T-helper 2 cell (primary cell): ENCODE results near the gene INSM2.

ENCODE experiments used
- DNase-seq, 5 experiments: peaks; one replicate each; pipeline versions ENCODE4 v3.0.0 to v3.0.0-alpha.2; 2012 to 2022
- total RNA-seq, 2 donors: gene quantifications; one replicate each; lab custom pipeline; 2026; lab: John Stamatoyannopoulos, UW

The INSM2 gene, protein sequence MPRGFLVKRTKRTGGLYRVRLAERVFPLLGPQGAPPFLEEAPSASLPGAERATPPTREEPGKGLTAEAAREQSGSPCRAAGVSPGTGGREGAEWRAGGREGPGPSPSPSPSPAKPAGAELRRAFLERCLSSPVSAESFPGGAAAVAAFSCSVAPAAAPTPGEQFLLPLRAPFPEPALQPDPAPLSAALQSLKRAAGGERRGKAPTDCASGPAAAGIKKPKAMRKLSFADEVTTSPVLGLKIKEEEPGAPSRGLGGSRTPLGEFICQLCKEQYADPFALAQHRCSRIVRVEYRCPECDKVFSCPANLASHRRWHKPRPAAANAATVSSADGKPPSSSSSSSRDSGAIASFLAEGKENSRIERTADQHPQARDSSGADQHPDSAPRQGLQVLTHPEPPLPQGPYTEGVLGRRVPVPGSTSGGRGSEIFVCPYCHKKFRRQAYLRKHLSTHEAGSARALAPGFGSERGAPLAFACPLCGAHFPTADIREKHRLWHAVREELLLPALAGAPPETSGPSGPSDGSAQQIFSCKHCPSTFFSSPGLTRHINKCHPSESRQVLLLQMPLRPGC
- 0 reads per million in 2 donors for total RNA-seq

DNA sequence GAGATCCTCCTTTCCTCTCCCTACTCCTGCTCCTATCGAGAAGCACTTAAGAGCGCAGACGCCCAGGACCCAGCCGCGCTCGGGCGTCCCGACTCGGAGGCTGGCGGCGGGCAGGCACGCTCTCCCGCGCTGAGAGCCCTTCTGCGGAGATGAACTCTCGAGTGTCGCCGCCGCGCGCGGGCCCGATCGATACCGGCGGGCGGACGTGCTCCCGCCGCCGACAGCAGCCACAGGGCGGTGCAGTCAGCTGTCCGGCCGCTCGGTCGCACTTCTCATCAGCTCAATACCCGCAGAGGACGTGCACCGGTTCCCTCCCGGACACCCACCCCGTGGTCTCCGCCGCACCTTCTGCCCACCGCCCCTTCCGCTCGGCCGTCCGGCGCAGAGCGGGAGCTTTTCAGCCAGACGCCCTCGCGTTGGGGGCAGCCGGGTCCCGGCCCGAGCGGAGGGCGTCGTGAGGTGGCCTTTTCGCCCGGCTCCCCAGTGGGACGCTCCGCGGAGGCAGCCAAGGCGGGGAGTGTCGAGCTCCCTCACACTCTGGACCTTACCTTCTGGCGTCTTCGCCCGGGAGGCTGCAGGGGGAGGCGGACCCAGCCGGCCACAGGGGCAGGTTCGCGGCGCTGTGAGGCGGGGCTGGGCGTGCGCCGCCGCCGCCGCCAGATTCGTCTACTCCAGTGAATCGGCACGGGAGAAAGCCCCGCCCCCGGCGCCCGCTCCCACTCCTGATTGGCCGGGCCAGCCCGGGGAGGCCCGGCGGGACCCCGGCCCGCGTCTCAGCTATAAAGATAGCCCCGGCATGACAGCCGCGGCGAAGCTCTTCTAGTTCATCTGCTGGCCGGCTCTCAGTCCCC lies at the start of gene INSM2:
INSM2 (plus strand) TSS at position 808 of the 851 bp plus-strand sequence. CDS start 89 bp downstream, outside the sequence.
- DNase-seq: peak; percentile 8 to 59 (median 33)

DNA sequence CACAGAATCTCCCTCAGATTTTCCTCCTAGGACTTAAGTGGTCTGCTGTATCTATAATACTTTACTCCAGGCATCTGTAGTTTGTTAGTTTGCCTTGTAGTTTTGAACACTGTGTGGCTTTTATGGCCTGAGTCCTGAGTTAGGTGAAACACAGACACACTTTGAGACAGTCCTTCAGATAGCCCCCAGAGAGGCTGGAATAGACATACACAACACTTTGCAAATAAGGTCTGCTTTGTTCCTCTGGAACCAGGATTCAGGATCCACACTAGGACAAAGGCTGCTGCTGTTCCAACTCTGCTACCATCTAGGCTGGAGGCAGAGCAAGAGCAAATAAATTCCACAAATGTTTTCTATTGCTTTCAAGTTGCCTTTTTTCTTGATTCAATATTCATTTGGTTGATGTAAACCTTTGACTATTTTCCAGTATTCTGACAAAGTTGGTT lies 41.4 kb upstream of the INSM2 start:
- DNase-seq: no peak

DNA sequence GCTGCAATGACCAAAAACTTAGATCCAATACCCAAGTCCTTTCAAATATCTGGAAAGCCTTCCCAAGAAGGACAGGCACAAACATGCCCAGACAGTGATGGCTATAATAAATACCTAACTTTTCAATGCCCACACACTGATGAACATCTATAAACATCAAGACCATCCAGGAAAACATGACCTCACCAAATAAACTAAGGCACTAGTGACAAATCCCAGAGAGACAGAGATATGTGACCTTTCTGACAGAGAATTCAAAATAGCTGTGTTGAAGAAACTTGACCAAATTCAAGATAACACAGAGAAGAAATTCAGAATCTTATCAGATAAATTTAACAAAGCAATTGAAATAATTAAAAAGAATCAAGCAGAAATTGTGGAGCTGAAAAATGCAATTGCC lies 38.7 kb upstream of the INSM2 start:
- DNase-seq: no peak

DNA sequence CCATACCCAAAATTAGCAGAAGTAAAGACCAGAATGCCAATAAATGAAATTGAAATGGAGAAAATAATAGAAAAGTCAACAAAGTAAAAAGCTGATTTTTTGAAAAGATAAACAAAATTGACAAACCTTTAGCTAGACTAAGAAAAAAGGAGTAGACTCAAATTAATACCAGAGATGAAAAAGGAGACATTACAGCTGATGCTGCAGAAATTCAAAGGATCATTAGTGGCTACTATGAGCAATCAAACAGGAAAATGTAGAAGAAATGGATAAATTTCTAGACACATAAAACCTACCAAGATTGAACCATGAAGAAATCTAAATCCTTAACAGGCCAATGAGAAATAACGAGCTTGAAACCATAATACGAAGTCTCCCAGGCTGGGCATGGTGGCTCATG lies 34.8 kb upstream of the INSM2 start:
- no peak for DNase-seq

DNA sequence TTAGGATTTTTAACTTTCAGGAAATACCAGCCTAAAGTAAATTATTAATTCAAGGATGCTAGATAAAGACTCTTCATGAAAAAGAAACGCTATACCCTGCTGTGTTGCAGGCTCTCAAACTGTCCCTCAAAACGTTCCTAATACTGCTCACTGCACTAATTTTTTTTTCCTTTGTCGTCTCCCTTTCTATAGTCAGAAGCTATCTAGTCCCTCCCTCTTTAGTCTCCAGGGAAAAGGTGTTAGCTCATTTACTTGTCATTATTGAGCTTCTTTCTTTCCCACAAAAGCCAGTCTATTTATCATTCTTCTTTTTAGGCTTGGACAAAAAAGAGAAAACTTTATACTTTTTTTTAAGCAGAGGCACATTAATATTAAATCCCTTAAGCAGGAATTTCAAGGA lies 30.3 kb upstream of the INSM2 start:
- DNase-seq: no peak

DNA sequence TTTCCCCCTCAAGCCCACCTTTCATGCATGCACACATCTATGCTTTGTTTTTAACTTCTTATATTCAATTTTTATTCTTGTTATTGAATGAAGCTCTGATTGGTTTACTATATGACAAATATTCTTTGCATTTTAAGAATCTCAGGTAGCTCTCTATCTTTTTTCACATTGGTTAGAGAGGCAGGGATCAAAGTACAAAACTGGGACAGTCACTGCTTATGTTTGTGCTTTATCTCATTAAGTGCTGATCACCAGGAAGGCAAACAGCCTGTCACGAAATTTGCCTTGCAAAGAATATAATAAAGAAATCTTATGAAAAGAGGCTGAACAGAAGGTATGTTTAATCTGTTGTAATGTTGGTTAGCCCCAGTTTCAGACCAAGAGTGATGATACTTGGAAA lies 29.7 kb upstream of the INSM2 start:
- no peak for DNase-seq

DNA sequence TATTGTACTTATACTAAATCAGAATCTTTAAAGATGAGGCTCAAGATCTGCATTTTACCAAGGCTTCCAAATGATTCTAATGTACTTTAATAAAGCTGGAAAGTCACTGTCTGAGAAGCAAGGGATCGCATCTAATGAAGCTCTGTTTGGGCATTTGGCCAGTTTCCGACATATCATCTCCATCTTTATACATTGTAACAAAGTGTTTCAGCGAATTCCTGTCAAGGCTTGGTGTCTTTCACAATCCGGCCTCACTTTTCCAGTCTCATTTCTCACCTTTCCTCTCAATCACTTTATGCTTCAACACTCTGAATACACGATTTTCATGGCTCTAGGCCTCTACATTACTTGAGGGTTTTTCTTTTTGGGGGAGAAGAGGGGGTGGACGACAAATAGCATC lies 27.5 kb upstream of the INSM2 start:
- DNase-seq: no peak

DNA sequence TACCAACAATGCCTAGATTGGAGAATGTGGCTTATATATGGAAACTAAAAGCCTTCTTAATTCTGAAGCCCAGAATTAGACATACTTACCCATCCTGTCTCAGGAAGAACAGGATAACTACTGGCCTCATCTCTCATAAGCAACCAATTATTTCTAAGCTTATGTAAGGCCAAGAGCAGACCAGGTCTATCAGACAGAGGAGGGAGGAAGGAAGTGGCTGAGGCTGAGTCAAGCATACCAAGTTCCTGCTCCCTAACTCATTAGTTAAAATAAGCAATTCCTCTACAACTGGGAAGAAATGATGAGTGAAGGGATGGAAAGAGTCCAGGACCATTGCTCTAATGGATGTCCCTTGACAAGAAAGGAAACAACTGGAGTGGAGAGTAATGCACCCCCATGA lies 27.0 kb upstream of the INSM2 start:
- no peak for DNase-seq

DNA sequence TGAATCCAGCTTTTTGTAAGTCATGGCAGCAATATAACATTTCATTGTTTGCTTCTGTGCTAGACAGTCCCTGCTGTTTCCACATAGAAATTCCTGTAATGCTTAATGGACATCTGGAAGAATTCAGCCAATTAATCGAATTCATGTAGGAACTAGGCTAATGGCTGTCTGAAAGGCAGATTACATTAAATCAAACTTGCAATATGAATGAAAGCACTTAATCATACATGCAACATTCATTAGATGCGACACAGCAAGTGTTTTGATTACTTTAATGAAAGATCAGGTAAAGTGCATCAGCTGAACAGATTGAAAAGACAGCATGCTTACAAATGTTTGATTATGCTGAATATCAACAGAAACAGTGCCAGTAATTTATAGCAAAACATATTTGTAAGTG lies 24.1 kb upstream of the INSM2 start:
- no peak for DNase-seq

DNA sequence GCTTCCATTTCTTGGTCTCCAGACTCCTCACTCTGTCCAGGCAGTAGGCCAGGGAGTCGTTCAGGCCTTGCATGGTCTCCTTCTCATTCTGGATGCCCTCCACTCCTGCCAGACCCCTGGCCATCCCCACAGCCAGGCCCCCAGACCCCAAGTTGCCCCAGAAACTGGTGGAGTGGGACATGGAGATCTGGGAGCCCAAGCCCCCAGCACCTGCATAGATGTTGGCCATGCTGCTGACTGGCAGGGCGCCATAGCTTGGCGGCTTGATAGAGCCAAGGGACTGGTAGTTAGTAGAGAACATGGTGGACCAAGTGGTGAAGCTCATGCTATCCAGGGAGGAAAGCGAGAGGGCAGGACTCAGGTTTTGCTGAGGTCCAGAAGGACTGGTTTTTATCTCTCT lies 21.2 kb upstream of the INSM2 start:
- DNase-seq: no peak

DNA sequence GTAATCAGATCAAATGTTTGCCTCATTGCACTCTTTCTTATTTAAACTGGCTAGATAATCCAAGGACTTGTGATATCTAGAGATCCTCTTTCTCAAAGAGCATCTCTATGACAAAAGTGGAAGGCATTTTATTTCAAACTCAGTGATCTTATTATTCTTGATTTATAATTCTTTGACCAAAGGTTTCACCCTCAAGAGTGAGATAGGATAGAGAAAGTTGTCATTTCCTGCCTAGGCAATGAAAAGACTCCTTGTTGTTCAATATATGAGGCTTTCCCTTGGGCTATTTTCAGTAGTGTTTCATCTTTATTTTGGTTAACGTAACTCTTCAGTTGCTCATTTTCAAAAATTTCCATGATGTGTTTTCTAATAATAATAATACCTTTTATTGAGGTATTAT lies 18.0 kb upstream of the INSM2 start:
- DNase-seq: no peak

DNA sequence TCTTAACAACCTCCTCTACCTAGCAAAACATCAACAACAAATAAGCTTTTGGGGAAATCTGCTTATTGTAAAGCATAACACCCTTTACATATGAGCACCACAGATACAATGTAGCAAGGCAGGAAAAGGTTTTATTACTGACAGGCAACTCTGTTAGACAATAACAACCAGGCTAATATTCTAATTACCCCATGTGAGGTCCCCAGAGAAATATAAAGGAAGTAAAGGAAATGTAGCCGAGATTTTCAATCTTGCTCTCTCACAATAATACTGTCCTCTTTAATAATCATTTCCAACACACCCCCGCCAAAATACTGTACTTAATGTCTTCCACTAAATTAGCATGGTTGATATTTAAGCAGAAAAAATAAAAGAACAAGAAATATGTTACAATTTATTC lies 14.0 kb upstream of the INSM2 start:
- no peak for DNase-seq

DNA sequence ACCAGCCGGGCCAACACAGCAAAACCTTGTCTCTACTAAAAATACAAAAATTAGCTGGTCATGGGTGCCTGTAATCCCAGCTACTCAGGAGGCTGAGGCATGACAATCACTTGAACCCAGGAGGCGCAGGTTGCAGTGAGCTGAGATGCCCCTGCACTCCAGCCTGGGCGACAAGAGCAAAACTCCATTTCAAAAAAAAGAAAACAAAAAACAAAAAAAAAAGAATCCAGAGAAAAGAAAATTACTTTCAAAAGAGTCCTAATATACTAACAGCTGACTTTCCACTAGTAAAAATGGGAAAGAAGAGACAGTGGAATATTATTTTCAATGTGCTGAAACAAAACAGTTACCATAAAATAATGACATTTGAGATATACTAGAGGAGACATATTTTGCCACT lies 8.3 kb upstream of the INSM2 start:
- DNase-seq: no peak

DNA sequence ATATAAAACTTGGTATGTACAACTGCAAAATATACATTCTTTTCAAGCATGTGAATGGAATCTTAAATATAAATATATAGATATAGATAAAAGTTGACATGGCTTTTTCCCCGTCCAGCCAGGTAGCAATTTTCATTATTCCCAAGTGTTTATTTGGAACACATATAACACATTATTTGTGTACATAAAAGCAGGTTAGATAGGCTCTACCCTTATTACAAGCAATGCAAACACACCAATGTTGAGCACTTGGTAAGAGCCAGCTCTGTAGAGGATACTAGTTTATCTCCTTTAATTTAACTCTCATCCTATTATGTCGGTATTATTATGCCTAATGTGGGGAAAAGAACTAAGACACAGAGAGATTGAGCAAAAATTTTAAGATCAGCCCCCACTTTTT lies 7.0 kb upstream of the INSM2 start:
- DNase-seq: no peak

DNA sequence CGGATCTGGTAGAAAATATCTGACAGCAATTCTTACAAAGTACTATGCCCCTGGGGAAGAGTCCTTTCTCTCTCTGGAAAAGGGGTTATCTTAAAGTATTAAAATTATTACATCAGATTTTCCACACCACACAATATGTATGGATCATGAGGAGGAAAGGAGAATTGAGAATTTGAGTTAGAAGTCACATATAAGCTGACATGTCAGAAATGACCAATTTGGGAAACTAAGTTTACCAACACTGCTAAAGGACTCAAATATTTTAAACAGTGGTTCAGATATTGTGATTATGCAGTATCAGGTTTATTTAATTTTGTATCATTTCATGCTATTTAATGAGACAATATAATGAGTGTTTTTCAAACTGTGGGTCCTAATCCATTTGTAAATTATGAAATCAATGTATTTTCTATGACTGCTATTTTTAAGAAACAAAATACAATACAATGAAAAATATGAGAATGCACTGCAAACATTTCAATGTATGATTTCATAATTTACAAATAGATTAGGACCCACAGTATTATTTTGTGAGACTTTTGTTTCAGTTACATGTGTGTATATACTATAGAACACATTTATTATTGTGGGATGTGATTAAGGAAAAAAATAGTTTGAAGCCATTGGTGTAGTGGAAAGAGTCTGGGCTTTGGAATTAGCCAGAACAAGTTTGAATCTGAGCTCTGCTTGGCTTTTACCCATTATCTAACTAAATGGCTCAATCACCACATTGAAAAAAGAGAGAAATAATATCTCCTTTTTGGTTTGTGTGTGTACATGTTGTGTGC lies 1.8 kb upstream of the INSM2 start:
- DNase-seq: no peak

DNA sequence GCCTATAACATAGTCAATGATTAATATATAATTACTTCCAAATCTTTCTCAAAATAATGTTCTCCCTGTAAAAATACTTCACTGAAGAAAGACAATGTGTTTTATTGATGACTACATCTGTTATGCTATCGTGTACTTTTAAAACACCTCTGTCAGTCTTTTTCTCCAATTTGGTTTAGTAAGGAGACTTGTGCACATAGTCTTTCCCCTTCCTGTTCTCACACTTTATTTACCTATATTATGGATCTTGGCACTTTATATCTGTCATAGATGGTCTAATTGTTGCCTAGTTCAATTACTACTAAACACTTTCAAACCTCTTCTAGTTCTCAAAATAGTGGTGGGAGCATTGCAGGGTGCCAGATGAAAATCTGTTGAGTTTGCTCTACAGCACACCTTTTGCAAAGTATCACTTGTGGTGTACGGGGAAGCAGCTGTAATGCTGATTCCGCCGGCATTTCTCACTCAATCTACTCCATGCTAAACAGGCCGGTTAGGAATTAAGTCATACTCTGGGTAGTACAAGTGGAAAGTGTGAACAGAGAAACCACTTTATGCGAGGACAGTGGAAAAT lies 1.1 kb upstream of the INSM2 start:
- peak in 1 of 5 experiments; percentile 23 for DNase-seq

DNA sequence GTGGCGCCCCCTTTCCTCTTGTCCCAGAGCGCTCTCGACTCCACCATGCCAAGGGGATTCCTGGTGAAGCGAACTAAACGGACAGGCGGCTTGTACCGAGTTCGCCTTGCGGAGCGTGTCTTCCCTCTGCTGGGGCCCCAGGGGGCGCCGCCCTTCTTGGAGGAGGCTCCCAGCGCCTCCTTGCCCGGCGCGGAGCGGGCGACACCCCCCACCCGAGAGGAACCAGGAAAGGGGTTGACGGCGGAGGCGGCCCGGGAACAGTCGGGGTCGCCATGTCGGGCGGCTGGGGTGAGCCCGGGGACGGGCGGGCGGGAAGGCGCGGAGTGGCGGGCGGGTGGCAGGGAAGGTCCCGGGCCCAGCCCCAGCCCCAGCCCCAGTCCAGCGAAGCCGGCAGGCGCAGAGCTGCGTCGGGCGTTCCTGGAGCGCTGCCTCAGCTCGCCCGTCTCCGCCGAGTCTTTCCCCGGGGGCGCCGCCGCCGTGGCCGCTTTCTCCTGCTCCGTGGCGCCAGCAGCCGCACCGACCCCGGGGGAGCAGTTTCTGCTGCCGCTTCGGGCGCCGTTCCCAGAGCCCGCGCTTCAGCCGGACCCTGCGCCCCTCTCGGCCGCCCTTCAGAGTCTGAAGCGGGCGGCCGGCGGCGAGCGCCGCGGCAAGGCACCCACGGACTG lies 376 bp downstream of the INSM2 start:
- peak in 1 of 5 experiments; percentile 13 for DNase-seq

DNA sequence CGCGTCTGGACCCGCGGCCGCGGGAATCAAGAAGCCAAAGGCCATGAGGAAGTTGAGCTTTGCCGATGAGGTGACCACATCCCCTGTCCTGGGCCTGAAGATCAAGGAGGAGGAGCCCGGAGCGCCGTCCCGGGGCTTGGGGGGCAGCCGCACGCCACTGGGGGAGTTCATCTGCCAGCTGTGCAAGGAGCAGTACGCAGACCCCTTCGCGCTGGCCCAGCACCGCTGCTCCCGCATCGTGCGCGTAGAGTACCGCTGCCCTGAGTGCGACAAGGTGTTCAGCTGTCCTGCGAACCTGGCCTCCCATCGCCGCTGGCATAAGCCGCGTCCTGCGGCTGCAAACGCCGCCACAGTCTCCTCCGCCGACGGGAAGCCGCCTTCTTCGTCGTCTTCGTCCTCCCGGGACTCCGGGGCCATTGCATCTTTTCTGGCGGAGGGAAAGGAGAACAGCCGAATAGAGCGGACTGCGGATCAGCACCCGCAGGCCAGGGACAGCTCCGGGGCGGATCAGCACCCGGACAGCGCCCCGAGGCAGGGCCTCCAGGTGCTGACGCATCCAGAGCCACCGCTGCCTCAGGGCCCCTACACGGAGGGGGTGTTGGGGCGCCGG lies 1.0 kb downstream of the INSM2 start:
- DNase-seq: peak; percentile 25 to 68 (median 46)

DNA sequence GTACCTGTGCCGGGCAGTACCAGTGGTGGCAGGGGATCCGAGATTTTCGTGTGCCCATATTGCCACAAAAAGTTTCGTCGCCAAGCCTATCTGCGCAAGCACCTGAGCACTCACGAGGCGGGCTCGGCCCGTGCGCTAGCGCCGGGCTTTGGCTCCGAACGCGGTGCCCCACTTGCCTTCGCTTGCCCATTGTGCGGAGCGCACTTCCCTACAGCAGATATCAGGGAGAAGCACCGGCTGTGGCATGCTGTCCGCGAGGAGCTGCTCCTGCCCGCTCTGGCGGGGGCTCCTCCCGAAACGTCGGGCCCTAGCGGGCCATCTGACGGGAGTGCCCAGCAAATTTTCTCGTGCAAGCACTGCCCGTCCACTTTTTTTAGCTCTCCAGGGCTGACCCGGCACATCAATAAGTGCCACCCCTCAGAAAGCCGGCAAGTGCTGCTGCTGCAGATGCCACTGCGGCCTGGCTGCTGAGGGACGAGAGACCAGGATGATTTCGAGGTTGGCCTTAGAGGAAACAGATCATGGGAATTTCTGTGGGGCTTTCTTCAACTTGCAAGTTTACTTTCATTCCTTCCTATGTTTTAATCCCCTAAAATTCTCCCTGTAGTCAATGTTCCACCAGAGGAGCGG lies 1.6 kb downstream of the INSM2 start:
- no peak for DNase-seq

DNA sequence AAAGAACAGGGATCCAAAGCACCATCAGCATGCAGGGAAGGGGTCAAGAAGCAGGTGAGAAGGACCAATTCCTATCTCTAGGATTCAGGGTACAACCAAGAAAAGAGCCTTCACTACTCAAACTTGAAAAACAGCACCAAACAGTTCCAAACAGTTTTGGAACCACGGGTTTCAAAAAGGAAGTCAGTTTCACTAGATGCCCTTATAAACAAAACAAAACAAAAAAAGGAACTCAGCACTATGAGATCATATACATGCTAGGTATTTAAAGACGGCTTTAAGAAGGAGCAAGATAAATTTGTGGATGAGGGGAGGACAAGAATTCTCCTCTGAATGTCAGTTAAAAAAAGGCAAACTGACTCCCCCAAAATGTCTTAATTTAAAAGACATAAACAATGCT lies 6.0 kb downstream of the INSM2 start:
- DNase-seq: no peak

DNA sequence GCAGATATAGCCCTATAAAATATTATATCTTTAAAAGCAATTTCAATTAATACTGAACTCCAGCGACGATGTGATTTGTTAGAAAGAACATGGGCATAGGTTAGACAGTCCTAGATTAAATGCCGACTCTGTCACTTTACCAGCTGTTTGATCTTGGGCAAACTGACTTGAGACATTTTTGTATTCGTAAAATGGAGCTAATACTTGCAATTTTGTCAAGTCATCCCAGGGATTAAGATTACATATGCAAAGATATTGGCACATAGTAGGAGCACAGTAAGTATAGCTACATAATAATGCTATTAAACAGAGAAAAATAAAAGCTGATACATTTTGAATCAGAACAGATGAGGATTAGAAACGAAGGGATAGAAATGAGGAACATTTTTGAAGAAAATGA lies 9.0 kb downstream of the INSM2 start:
- DNase-seq: no peak
